KMS-11 (cell line): Measurements from ENCODE around the gene TIE1.

Source experiments
- H2AFZ ChIP-seq: fragments of 200-600 bp; sonication (generic); 2 replicates; pipeline ENCODE4 v1.6.1; 2016; ENCODE audit warnings: antibody characterized with exemption, mixed run types, low read depth
- H3K27ac ChIP-seq: fragments of 200-600 bp; sonication (generic); 2 replicates; pipeline ENCODE4 v1.6.1; 2016; ENCODE audit warnings: mild to moderate bottlenecking, mixed run types
- H3K27me3 ChIP-seq: fragments of 200-600 bp; sonication (generic); 2 replicates; pipeline ENCODE4 v1.6.1; 2017; ENCODE audit warnings: mild to moderate bottlenecking, low read depth, mixed run types, moderate library complexity; ENCODE audit not compliant: insufficient read depth
- H3K36me3 ChIP-seq: fragments of 200-600 bp; sonication (generic); 2 replicates; pipeline ENCODE4 v1.6.1; 2017; ENCODE audit warnings: mild to moderate bottlenecking, mixed run types; ENCODE audit not compliant: insufficient read depth
- H3K4me1 ChIP-seq: fragments of 200-600 bp; sonication (generic); 2 replicates; pipeline ENCODE4 v1.6.1; 2016; ENCODE audit warnings: mild to moderate bottlenecking, low read depth, mixed run types; ENCODE audit not compliant: poor library complexity, severe bottlenecking
- H3K4me2 ChIP-seq: fragments of 200-600 bp; sonication (generic); 2 replicates; pipeline ENCODE4 v1.7.0; 2016; ENCODE audit warnings: mild to moderate bottlenecking, mixed run types
- H3K4me3 ChIP-seq: fragments of 200-600 bp; sonication (generic); IDR thresholded peaks from 2 replicates; pipeline ENCODE4 v1.6.1; 2017; ENCODE audit warnings: low read depth, low read length, mixed read lengths; ENCODE audit not compliant: insufficient read depth
- H3K79me2 ChIP-seq: fragments of 200-600 bp; sonication (generic); 2 replicates; pipeline ENCODE4 v1.6.1; 2016; ENCODE audit warnings: low read depth, mixed run types; ENCODE audit not compliant: insufficient read depth
- H3K9ac ChIP-seq: fragments of 200-600 bp; sonication (generic); 2 replicates; pipeline ENCODE4 v1.6.1; 2016; ENCODE audit warnings: mild to moderate bottlenecking, mixed run types
- H4K20me1 ChIP-seq: fragments of 200-600 bp; sonication (generic); 2 replicates; pipeline ENCODE4 v1.6.1; 2016; ENCODE audit warnings: mild to moderate bottlenecking, mixed run types; ENCODE audit not compliant: insufficient read depth
- CTCF ChIP-seq: fragments of 200-600 bp; sonication (generic); conservative IDR thresholded peaks from 2 replicates; pipeline ENCODE4 v1.6.1; 2017; ENCODE audit warnings: low read depth, mild to moderate bottlenecking, antibody characterized with exemption, low read length, moderate library complexity, mixed read lengths

The TIE1 gene

GRCh38 chr1:43284546-43285110, 16.2 kb upstream of the TIE1 start:
- H3K4me2 ChIP-seq: no peak overlapping the region
- H3K79me2 ChIP-seq: no peaks in the 10 kb centered on the region
- no peaks in the 10 kb centered on the region for H3K36me3 ChIP-seq
- no peaks in the 10 kb centered on the region for H4K20me1 ChIP-seq
- H2AFZ ChIP-seq: no peak overlapping the region
- H3K9ac ChIP-seq: no peak overlapping the region
- H3K4me1 ChIP-seq: no peaks in the 10 kb centered on the region
- TF ChIP-seq CTCF: no peak
- no peaks in the 10 kb centered on the region for H3K27me3 ChIP-seq
- no peak overlapping the region for H3K4me3 ChIP-seq
- H3K27ac ChIP-seq: no peak overlapping the region

GRCh38 chr1:43285269-43285990, 15.4 kb upstream of the TIE1 start, which contains the start of gene C1orf210:
TSS of gene C1orf210 (minus strand) at chr1:43285581. CDS start at chr1:43283270, 2,311 bp downstream.
- Histone ChIP-seq H3K9ac (no peak within 1 kb of the TSS), H3K27me3 (no peaks in the 10 kb centered on the region), H3K4me3 (no peak within 1 kb of the TSS), H4K20me1 (no peaks in the 10 kb centered on the region), H3K79me2 (no peaks in the 10 kb centered on the region), H3K4me2 (no peak within 1 kb of the TSS), H3K36me3 (no peaks in the 10 kb centered on the region), H3K27ac (no peak within 1 kb of the TSS), H3K4me1 (no peaks in the 10 kb centered on the region), H2AFZ (no peak within 1 kb of the TSS)
- TF ChIP-seq CTCF: no peak

- no peaks in the 10 kb centered on the region for H3K4me1 ChIP-seq
- no peaks in the 10 kb centered on the region for H3K27me3 ChIP-seq
- no peak for TF ChIP-seq CTCF
- H3K4me3 ChIP-seq: no peak overlapping the region
- no peaks in the 10 kb centered on the region for H3K79me2 ChIP-seq
- no peak overlapping the region for H2AFZ ChIP-seq
- H3K27ac ChIP-seq: no peak overlapping the region
- H3K9ac ChIP-seq: no peak overlapping the region
- H3K4me2 ChIP-seq: no peak overlapping the region
- no peaks in the 10 kb centered on the region for H3K36me3 ChIP-seq
- no peaks in the 10 kb centered on the region for H4K20me1 ChIP-seq
Measured at GRCh38 chr1:43286115-43286514, 14.7 kb upstream of the TIE1 start.

GRCh38 chr1:43286533-43286932, 14.2 kb upstream of the TIE1 start:
- Histone ChIP-seq H3K4me1 (no peaks in the 10 kb centered on the region), H3K27ac (no peak overlapping the region), H3K4me3 (no peak overlapping the region), H3K36me3 (no peaks in the 10 kb centered on the region), H4K20me1 (no peaks in the 10 kb centered on the region), H3K9ac (no peak overlapping the region), H3K79me2 (no peaks in the 10 kb centered on the region), H2AFZ (no peak overlapping the region), H3K27me3 (no peaks in the 10 kb centered on the region), H3K4me2 (no peak overlapping the region)
- TF ChIP-seq CTCF: no peak
